Measurements from ENCODE around the gene KLHL35. TPM values are rescaled to one million over a fixed set of nuclear protein-coding genes. Genes with fewer than 3 reads are reported as not detected.
A peak's percentile ranks its signal among the peaks of the same experiment; 100 is the strongest.

The KLHL35 gene
- total and polyA plus RNA-seq, 2 of the 4 experiments (the other 2 are of a cell fraction): 1.6 to 3.3 TPM

GRCh38 chr11:75453916-75454655 is 21.1 kb upstream of the KLHL35 start:
- dilution Hi-C loops (cut with HindIII; ENCODE audit: low sequenced_read_pairs, unreplicated experiment): no loop called here
- no peak overlapping the region for H3K27ac ChIP-seq (ENCODE audit: insufficient read depth, low read length)
- peak; percentile 60 for ATAC-seq (ENCODE audit: low read depth)

More at GRCh38 chr11:75453916-75454655, 21.1 kb upstream of the KLHL35 start:
- intact Hi-C loops (cut with micrococcal nuclease): loop anchor here (5.0 kb wide), 1 partner anchor 43 kb away; no protein-coding TSS in a partner anchor
- no peaks in the 10 kb centered on the region for H3K36me3 ChIP-seq (ENCODE audit: control insufficient read depth, insufficient read depth, low read length)
- H3K56ac ChIP-seq (ENCODE audit: extremely low read depth, insufficient read depth, low read length): no peak overlapping the region
- H3K4ac ChIP-seq (ENCODE audit: low read depth, low read length): no peak overlapping the region
- H2AFZ ChIP-seq (replicated peaks; ENCODE audit: low read length, poor library complexity): no peak overlapping the region
- in situ Hi-C loops (cut with MboI; ENCODE audit: low sequenced_read_pairs): no loop called here
- H4K91ac ChIP-seq (ENCODE audit: insufficient read depth, low read depth, low read length): no peak overlapping the region
- 0 out of 2 replicates have a peak, but pooled peaks cover 3% of the 10 kb centered on the region for H3K9me1 ChIP-seq (ENCODE audit: insufficient read depth, low read length)
- no peak overlapping the region for H3K18ac ChIP-seq (ENCODE audit: low read depth, low read length)
- POLR2A ChIA-PET (ENCODE audit: unreplicated experiment): no interaction called here
- H2BK15ac ChIP-seq (ENCODE audit: low read depth, low read length): no peak overlapping the region
- no peak overlapping the region for H3K23ac ChIP-seq (ENCODE audit: low read depth, low read length)
- CTCF ChIA-PET: no interaction called here
- no peak overlapping the region for H4K5ac ChIP-seq (ENCODE audit: low read depth, low read length)
- no peaks in the 10 kb centered on the region for H4K20me1 ChIP-seq (ENCODE audit: insufficient read depth, low read length)
- no TSS peak for BruUV-seq (replicated peaks)
- H3K79me1 ChIP-seq (ENCODE audit: low read depth in 1 of 2, low read length in 2 of 2): no peaks in the 10 kb centered on the region
- no peak overlapping the region for H2BK5ac ChIP-seq (ENCODE audit: low read depth, low read length, poor library complexity, severe bottlenecking)
- H3K14ac ChIP-seq (replicated peaks; ENCODE audit: low read depth, low read length): no peak overlapping the region
- H3K4me1 ChIP-seq (ENCODE audit: control insufficient read depth, insufficient read depth, low read length): peaks cover 7% of the 10 kb centered on the region
- no peaks in the 10 kb centered on the region for H3K9me3 ChIP-seq (ENCODE audit: control insufficient read depth, insufficient read depth, low read length)
- DNase-seq: peak; percentile 82
- TF ChIP-seq CEBPB (IDR thresholded peaks at IDR 0.05; ENCODE audit: low read depth, low read length): peak; percentile 20; the same call in 1 of the 2 replicates
- no peak for TF ChIP-seq MXI1 (IDR thresholded peaks at IDR 0.05; ENCODE audit: borderline replicate concordance, low read depth, low read length)
- no peak for TF ChIP-seq MAZ (IDR thresholded peaks at IDR 0.05; ENCODE audit: borderline replicate concordance, low read depth, low read length)
- TF ChIP-seq USF2 (IDR thresholded peaks at IDR 0.05; ENCODE audit: low read depth, low read length): no peak
- TF ChIP-seq ELK1 (IDR thresholded peaks at IDR 0.05; ENCODE audit: borderline replicate concordance, low read depth, low read length): no peak
- H2BK120ac ChIP-seq (ENCODE audit: low read depth, low read length): no peak overlapping the region
- WGBS, 2 experiments (ENCODE audit: extremely low coverage in 2 of 2, insufficient read length in 1 of 2): 28% methylated on average over 4 of the region's 9 CpGs; no CpG with 5 or more reads in 1 of the 2 experiments
- no peak overlapping the region for H2AK9ac ChIP-seq (replicated peaks; ENCODE audit: low read depth, low read length, poor library complexity)
- H3K4me3 ChIP-seq (ENCODE audit: insufficient read depth, low read depth, low read length): no peak overlapping the region
- H3K9ac ChIP-seq (ENCODE audit: low read depth, low read length): no peak overlapping the region
- no peaks in the 10 kb centered on the region for H3K27me3 ChIP-seq (ENCODE audit: control insufficient read depth, insufficient read depth, low read length)
- H2BK20ac ChIP-seq (ENCODE audit: low read depth, low read length): no peak overlapping the region
- H2AK5ac ChIP-seq (ENCODE audit: low read depth, low read length): no peak overlapping the region; the same call in 1 of the 2 replicates
- H4K8ac ChIP-seq (ENCODE audit: low read depth in 2 of 2, low read length in 2 of 2): no peak overlapping the region
- peak overlapping the region; percentile 48; the same call in 1 of the 2 replicates for H3K4me2 ChIP-seq (ENCODE audit: low read depth, low read length)

Data from IMR-90 (cell line).